Measurements from ENCODE around the gene ETNK2.

The ETNK2 gene

GRCh38 chr1:204176049-204176448 lies 24.2 kb upstream of the ETNK2 start:
- Histone ChIP-seq H3K4me3 (ENCODE audit: low read depth in 1 of 2, low read length in 2 of 2) (no peak overlapping the region), H3K9ac (ENCODE audit: low read depth in 1 of 2, low read length in 2 of 2) (no peak overlapping the region), H3K27ac (ENCODE audit: low read depth, low read length) (no peak overlapping the region), H3K27me3 (ENCODE audit: control insufficient read depth in 1 of 2, insufficient read depth in 2 of 2, low read length in 2 of 2) (peaks cover 0 to 4% of the 10 kb centered on the region in 2 donors), H3K4me1 (ENCODE audit: control insufficient read depth in 1 of 2, insufficient read depth in 2 of 2, low read length in 2 of 2) (peaks cover 6 to 7% of the 10 kb centered on the region in 2 donors), H3K9me3 (ENCODE audit: control insufficient read depth in 1 of 2, low read length in 2 of 2) (no peaks in the 10 kb centered on the region), H3K36me3 (ENCODE audit: control insufficient read depth in 1 of 2, insufficient read depth in 2 of 2, low read length in 2 of 2) (no peaks in the 10 kb centered on the region)

GRCh38 chr1:204174958-204175357 lies 23.1 kb upstream of the ETNK2 start:
- Histone ChIP-seq H3K4me1 (ENCODE audit: control insufficient read depth in 1 of 2, insufficient read depth in 2 of 2, low read length in 2 of 2) (peaks cover 6 to 7% of the 10 kb centered on the region in 2 donors), H3K36me3 (ENCODE audit: control insufficient read depth in 1 of 2, insufficient read depth in 2 of 2, low read length in 2 of 2) (no peaks in the 10 kb centered on the region), H3K9me3 (ENCODE audit: control insufficient read depth in 1 of 2, low read length in 2 of 2) (peaks cover 7 to 9% of the 10 kb centered on the region in 2 donors), H3K27ac (ENCODE audit: low read depth, low read length) (no peak overlapping the region), H3K4me3 (ENCODE audit: low read depth in 1 of 2, low read length in 2 of 2) (no peak overlapping the region), H3K9ac (ENCODE audit: low read depth in 1 of 2, low read length in 2 of 2) (no peak overlapping the region), H3K27me3 (ENCODE audit: control insufficient read depth in 1 of 2, insufficient read depth in 2 of 2, low read length in 2 of 2) (peaks cover 0 to 4% of the 10 kb centered on the region in 2 donors)

- no peaks in the 10 kb centered on the region for H3K36me3 ChIP-seq (ENCODE audit: control insufficient read depth in 1 of 2, insufficient read depth in 2 of 2, low read length in 2 of 2)
- no peak overlapping the region for H3K9ac ChIP-seq (ENCODE audit: low read depth in 1 of 2, low read length in 2 of 2)
- H3K9me3 ChIP-seq (ENCODE audit: control insufficient read depth in 1 of 2, low read length in 2 of 2): peaks cover 20% of the 10 kb centered on the region in 2 donors
- H3K27me3 ChIP-seq (ENCODE audit: control insufficient read depth in 1 of 2, insufficient read depth in 2 of 2, low read length in 2 of 2): no peaks in the 10 kb centered on the region
- H3K4me3 ChIP-seq (ENCODE audit: low read depth in 1 of 2, low read length in 2 of 2): no peak overlapping the region
- H3K4me1 ChIP-seq (ENCODE audit: control insufficient read depth in 1 of 2, insufficient read depth in 2 of 2, low read length in 2 of 2): peaks cover 4% of the 10 kb centered on the region in 2 donors
- no peak overlapping the region for H3K27ac ChIP-seq (ENCODE audit: low read depth, low read length)
Measured at GRCh38 chr1:204172404-204173029, 20.7 kb upstream of the ETNK2 start.

- H3K9ac ChIP-seq (ENCODE audit: low read depth in 1 of 2, low read length in 2 of 2): no peak overlapping the region
Measured at GRCh38 chr1:204171751-204172178, 19.9 kb upstream of the ETNK2 start.

GRCh38 chr1:204170494-204171155 lies 18.8 kb upstream of the ETNK2 start:
- H3K9ac ChIP-seq (ENCODE audit: low read depth in 1 of 2, low read length in 2 of 2): no peak overlapping the region
- no peaks in the 10 kb centered on the region for H3K36me3 ChIP-seq (ENCODE audit: control insufficient read depth in 1 of 2, insufficient read depth in 2 of 2, low read length in 2 of 2)
- no peaks in the 10 kb centered on the region for H3K4me1 ChIP-seq (ENCODE audit: control insufficient read depth in 1 of 2, insufficient read depth in 2 of 2, low read length in 2 of 2)
- H3K4me3 ChIP-seq (ENCODE audit: low read depth in 1 of 2, low read length in 2 of 2): no peak overlapping the region
- H3K9me3 ChIP-seq (ENCODE audit: control insufficient read depth in 1 of 2, low read length in 2 of 2): peaks cover 20% of the 10 kb centered on the region in 2 donors
- no peaks in the 10 kb centered on the region for H3K27me3 ChIP-seq (ENCODE audit: control insufficient read depth in 1 of 2, insufficient read depth in 2 of 2, low read length in 2 of 2)
- H3K27ac ChIP-seq (ENCODE audit: low read depth, low read length): no peak overlapping the region

More at GRCh38 chr1:204171751-204172178, 19.9 kb upstream of the ETNK2 start:
- H3K27me3 ChIP-seq (ENCODE audit: control insufficient read depth in 1 of 2, insufficient read depth in 2 of 2, low read length in 2 of 2): no peaks in the 10 kb centered on the region
- H3K9me3 ChIP-seq (ENCODE audit: control insufficient read depth in 1 of 2, low read length in 2 of 2): peaks cover 20% of the 10 kb centered on the region in 2 donors
- no peak overlapping the region for H3K4me3 ChIP-seq (ENCODE audit: low read depth in 1 of 2, low read length in 2 of 2)
- no peaks in the 10 kb centered on the region for H3K4me1 ChIP-seq (ENCODE audit: control insufficient read depth in 1 of 2, insufficient read depth in 2 of 2, low read length in 2 of 2)
- no peaks in the 10 kb centered on the region for H3K36me3 ChIP-seq (ENCODE audit: control insufficient read depth in 1 of 2, insufficient read depth in 2 of 2, low read length in 2 of 2)
- H3K27ac ChIP-seq (ENCODE audit: low read depth, low read length): no peak overlapping the region

- no peak overlapping the region for H3K27ac ChIP-seq (ENCODE audit: low read depth, low read length)
- H3K9ac ChIP-seq (ENCODE audit: low read depth in 1 of 2, low read length in 2 of 2): no peak overlapping the region
- no peaks in the 10 kb centered on the region for H3K4me1 ChIP-seq (ENCODE audit: control insufficient read depth in 1 of 2, insufficient read depth in 2 of 2, low read length in 2 of 2)
- no peaks in the 10 kb centered on the region for H3K36me3 ChIP-seq (ENCODE audit: control insufficient read depth in 1 of 2, insufficient read depth in 2 of 2, low read length in 2 of 2)
- peaks cover 20% of the 10 kb centered on the region in 2 donors for H3K9me3 ChIP-seq (ENCODE audit: control insufficient read depth in 1 of 2, low read length in 2 of 2)
- no peak overlapping the region for H3K4me3 ChIP-seq (ENCODE audit: low read depth in 1 of 2, low read length in 2 of 2)
- no peaks in the 10 kb centered on the region for H3K27me3 ChIP-seq (ENCODE audit: control insufficient read depth in 1 of 2, insufficient read depth in 2 of 2, low read length in 2 of 2)
Measured at GRCh38 chr1:204169858-204170257, 18.0 kb upstream of the ETNK2 start.

GRCh38 chr1:204167730-204168129 lies 15.9 kb upstream of the ETNK2 start:
- H3K27ac ChIP-seq (ENCODE audit: low read depth, low read length): no peak overlapping the region
- no peaks in the 10 kb centered on the region for H3K36me3 ChIP-seq (ENCODE audit: control insufficient read depth in 1 of 2, insufficient read depth in 2 of 2, low read length in 2 of 2)
- no peak overlapping the region for H3K9ac ChIP-seq (ENCODE audit: low read depth in 1 of 2, low read length in 2 of 2)
- no peaks in the 10 kb centered on the region for H3K27me3 ChIP-seq (ENCODE audit: control insufficient read depth in 1 of 2, insufficient read depth in 2 of 2, low read length in 2 of 2)
- no peaks in the 10 kb centered on the region for H3K4me1 ChIP-seq (ENCODE audit: control insufficient read depth in 1 of 2, insufficient read depth in 2 of 2, low read length in 2 of 2)
- no peak overlapping the region for H3K4me3 ChIP-seq (ENCODE audit: low read depth in 1 of 2, low read length in 2 of 2)
- peaks cover 20% of the 10 kb centered on the region in 2 donors for H3K9me3 ChIP-seq (ENCODE audit: control insufficient read depth in 1 of 2, low read length in 2 of 2)

- H3K27me3 ChIP-seq (ENCODE audit: control insufficient read depth in 1 of 2, insufficient read depth in 2 of 2, low read length in 2 of 2): peaks cover 0 to 6% of the 10 kb centered on the region in 2 donors
- H3K9ac ChIP-seq (ENCODE audit: low read depth in 1 of 2, low read length in 2 of 2): no peak within 1 kb of the TSS
- H3K27ac ChIP-seq (ENCODE audit: low read depth, low read length): no peak within 1 kb of the TSS
- no peaks in the 10 kb centered on the region for H3K36me3 ChIP-seq (ENCODE audit: control insufficient read depth in 1 of 2, insufficient read depth in 2 of 2, low read length in 2 of 2)
- peaks cover 20% of the 10 kb centered on the region in 2 donors for H3K9me3 ChIP-seq (ENCODE audit: control insufficient read depth in 1 of 2, low read length in 2 of 2)
- H3K4me1 ChIP-seq (ENCODE audit: control insufficient read depth in 1 of 2, insufficient read depth in 2 of 2, low read length in 2 of 2): peaks cover 0 to 4% of the 10 kb centered on the region in 2 donors
- H3K4me3 ChIP-seq (ENCODE audit: low read depth in 1 of 2, low read length in 2 of 2): no peak within 1 kb of the TSS
Measured at GRCh38 chr1:204166219-204166618, 14.4 kb upstream of the ETNK2 start, which contains the start of gene REN. Gene REN, minus strand, starts transcription at chr1:204166337. Its CDS starts 44 bp downstream, at chr1:204166293.

GRCh38 chr1:204162494-204163074 lies 10.7 kb upstream of the ETNK2 start:
- Histone ChIP-seq H3K4me3 (ENCODE audit: low read depth in 1 of 2, low read length in 2 of 2) (no peak overlapping the region), H3K36me3 (ENCODE audit: control insufficient read depth in 1 of 2, insufficient read depth in 2 of 2, low read length in 2 of 2) (no peaks in the 10 kb centered on the region), H3K9me3 (ENCODE audit: control insufficient read depth in 1 of 2, low read length in 2 of 2) (no peaks in the 10 kb centered on the region), H3K27me3 (ENCODE audit: control insufficient read depth in 1 of 2, insufficient read depth in 2 of 2, low read length in 2 of 2) (peaks cover 0 to 9% of the 10 kb centered on the region in 2 donors), H3K27ac (ENCODE audit: low read depth, low read length) (no peak overlapping the region), H3K9ac (ENCODE audit: low read depth in 1 of 2, low read length in 2 of 2) (no peak overlapping the region), H3K4me1 (ENCODE audit: control insufficient read depth in 1 of 2, insufficient read depth in 2 of 2, low read length in 2 of 2) (peaks cover 0 to 4% of the 10 kb centered on the region in 2 donors)

All from duodenal mucosa (tissue), 2 donors.